ENCODE results near the gene PFKL.

Gene PFKL
- 207 to 218 reads per million in 2 donors for total RNA-seq

- DNase-seq: peak; percentile 42
Measured at GRCh38 chr21:44299458-44300261, at the start of gene PFKL. Gene PFKL, plus strand, starts transcription at chr21:44300053. Its CDS starts 53 bp downstream, at chr21:44300106.

- no peak for DNase-seq
Measured at GRCh38 chr21:44253832-44254710, 45.8 kb upstream of the PFKL start.

- no peak for DNase-seq
Measured at GRCh38 chr21:44255511-44255981, 44.3 kb upstream of the PFKL start.

- DNase-seq: no peak
Measured at GRCh38 chr21:44258056-44258725, 41.7 kb upstream of the PFKL start.

- DNase-seq: no peak
Measured at GRCh38 chr21:44259082-44259705, 40.7 kb upstream of the PFKL start.

- no peak for DNase-seq
Measured at GRCh38 chr21:44260066-44260465, 39.8 kb upstream of the PFKL start.

- no peak for DNase-seq
Measured at GRCh38 chr21:44260791-44261631, 38.8 kb upstream of the PFKL start.

GRCh38 chr21:44261675-44262295 lies 38.1 kb upstream of the PFKL start, which contains the start of gene DNMT3L:
Gene DNMT3L, minus strand, starts transcription at chr21:44261897. Its CDS starts 638 bp downstream, at chr21:44261259.
- DNase-seq: no peak

GRCh38 chr21:44262338-44263056 lies 37.4 kb upstream of the PFKL start:
- DNase-seq: no peak

GRCh38 chr21:44263221-44263760 lies 36.6 kb upstream of the PFKL start:
- DNase-seq: no peak

- DNase-seq: no peak
Measured at GRCh38 chr21:44263768-44264167, 36.1 kb upstream of the PFKL start.

GRCh38 chr21:44265734-44266270 lies 34.1 kb upstream of the PFKL start:
- DNase-seq: no peak

- DNase-seq: no peak
Measured at GRCh38 chr21:44267655-44268142, 32.2 kb upstream of the PFKL start.

- no peak for DNase-seq
Measured at GRCh38 chr21:44269090-44269489, 30.8 kb upstream of the PFKL start.

GRCh38 chr21:44271558-44272283 lies 28.1 kb upstream of the PFKL start:
- DNase-seq: no peak

- no peak for DNase-seq
Measured at GRCh38 chr21:44272284-44272858, 27.5 kb upstream of the PFKL start.

GRCh38 chr21:44273046-44273445 lies 26.8 kb upstream of the PFKL start:
- no peak for DNase-seq

- no peak for DNase-seq
Measured at GRCh38 chr21:44275041-44275440, 24.8 kb upstream of the PFKL start.

Data from activated gamma-delta T cell (primary cell).